Heart right ventricle (tissue), 16 donors: ENCODE measurements around the gene KIF22. TPM values are rescaled to one million over a fixed set of nuclear protein-coding genes. Genes with fewer than 3 reads are reported as not detected.

ENCODE experiments used
- ATAC-seq, 8 donors: fragments of 200-7000 bp; cut with Tn5 transposase; one replicate each; pipeline ENCODE4 v1.9.1; 2020; ENCODE audit warnings: mild to moderate bottlenecking in 8 of 8, moderate library complexity in 8 of 8, moderate number of reproducible peaks in 1 of 8
- DNase-seq, 2 donors: peaks; one replicate each; pipeline ENCODE4 v3.0.0-alpha.2; 2020
- H3K27ac ChIP-seq, 10 donors: fragments of 200-600 bp; sonication (generic) in 2 of 10; one replicate each; pipeline versions ENCODE4 v1.5.0 to v1.8.0; 2020 to 2022; ENCODE audit warnings: mild to moderate bottlenecking in 3 of 10
- H3K27me3 ChIP-seq, 7 donors: fragments of 200-600 bp; one replicate each; pipeline ENCODE4 v1.8.0; 2021 to 2022; ENCODE audit warnings: mild to moderate bottlenecking in 2 of 7
- H3K36me3 ChIP-seq, 9 donors: fragments of 200-600 bp; sonication (generic) in 1 of 9; one replicate each; pipeline versions ENCODE4 v1.5.0 to v1.8.0; 2020 to 2022; ENCODE audit warnings: mild to moderate bottlenecking in 2 of 9
- H3K4me1 ChIP-seq, 9 donors: fragments of 200-600 bp; sonication (generic) in 1 of 9; one replicate each; pipeline versions ENCODE4 v1.5.0 to v1.8.0; 2020 to 2022; ENCODE audit warnings: mild to moderate bottlenecking in 4 of 9
- H3K4me3 ChIP-seq, 10 donors: fragments of 200-600 bp; sonication (generic) in 2 of 10; one replicate each; pipeline versions ENCODE4 v1.5.0 to v1.8.0; 2020 to 2022; ENCODE audit warnings: mild to moderate bottlenecking in 7 of 10, moderate library complexity in 2 of 10
- H3K9me3 ChIP-seq, 11 donors: fragments of 200-600 bp in 10 of 11; sonication (generic) in 2 of 11; one replicate each; pipeline versions ENCODE4 v1.5.0 to v1.8.0; 2013 to 2022; ENCODE audit warnings: mild to moderate bottlenecking in 2 of 11, control low read depth in 1 of 11, moderate library complexity in 1 of 11
- CTCF ChIP-seq, 9 donors: fragments of 200-600 bp; sonication (generic) in 2 of 9; IDR thresholded peaks; one replicate each; pipeline versions ENCODE4 v1.5.0 to v1.8.0; 2021 to 2022; ENCODE audit warnings: antibody characterized with exemption in 9 of 9, mild to moderate bottlenecking in 5 of 9, moderate library complexity in 1 of 9
- WGBS, 2 donors: extraction: QIAGEN DNeasy Blood & Tissue Kit; methylation state at CpG; one replicate each; pipeline ENCODE4 v1.1.7; 2013; ENCODE audit warnings: inconsistent platforms in 1 of 2; 5-methylcytosine and 5-hydroxymethylcytosine counted together
- intact Hi-C, 10 donors: fragments of 100-400 bp; cut with DNase I; formaldehyde crosslinking; loops; one replicate each; pipeline versions ENCODE4 v1.11.1 to v1.14.2; 2022
- polyA plus RNA-seq, 2 donors: library from polyadenylated mRNA; stranded (reverse); fragments of 200-250 nt; gene quantifications; one replicate each; pipeline ENCODE4 v1.2.3, GENCODE V29; 2013
- total RNA-seq, 10 donors: library from RNA; stranded (reverse); fragmentation: NEBNext Ultra II Directional in 3 of 10; extraction: Animal tissue kit (Norgen Biotek cat#: 25700) in 3 of 10; gene quantifications; one replicate each; pipeline versions ENCODE4 v1.2.1 to v1.2.4, GENCODE V29; 2021 to 2023
- donor health status: Arrhythmogenic right ventricular cardiomyopathy.
- donor health status: ischemic (EF 13 %, LVEDD 7.1; RV severe dilation, severe dysfunction).
- donor health status: healthy with polysubstance abuse.
- donor health status: DM: no; HTN: yes; CAD: no.
- donor health status: DM: no; HTN: no; CAD: no.
- donor health status: ischemic (EF 25% LVEDD 6.9; RV normal size, moderate dysfunction).
- donor health status: ischemic (EF 25% LVEDD 5.7; RV mildly dilated, moderate dysfunction).
- donor health status: healthy.
- donor health status: DM: yes; HTN: yes; CAD: no.
- donor health status: Ischemic cardiomyopathy.
- donor health status: ischemic (EF 35%, LVEDD 5.7; RV mildly dilated, moderate dysfunction).
- donor health status: nonischemic (EF 11% LVEDD 7.7; RV severe dilation, severe dysfunction).
- donor health status: DM: yes; HTN: yes; CAD: no.
- donor health status: PGD.
- donor health status: ischemic (EF 29% LVEDD 5.4; RV normal size, mild dysfunction).
- donor health status: nonischemic (EF 23%, LVEDD 6.1; RV moderate dilation, normal function).

KIF22 gene
- total and polyA plus RNA-seq, 12 donors: 16.3 to 136 (median 38.6) TPM

- intact Hi-C loops: loop anchor here in 6 of 10 donors (5.0 to 10.0 kb wide), 5 partner anchors 47 to 840 kb away; partner anchors contain the start of genes CDIPT (in 4 of the 6), FBRS (in 1 of the 6), HIRIP3 (in 1 of the 6) and INO80E (in 1 of the 6)
- DNase-seq (peak in 1 of 2 donors; percentile 31), ATAC-seq (no peak)
- H3K4me3 ChIP-seq: peak overlapping the region in 9 of 10 donors; percentile 63 to 80 (median 71)
- no peaks in the 10 kb centered on the region for H3K9me3 ChIP-seq
- H3K36me3 ChIP-seq: peaks cover 0 to 28% (median 0%) of the 10 kb centered on the region in 9 donors
- TF ChIP-seq CTCF (IDR thresholded peaks at IDR 0.05): no peak
- peaks cover 0 to 16% (median 0%) of the 10 kb centered on the region in 7 donors for H3K27me3 ChIP-seq
- H3K4me1 ChIP-seq: peaks cover 17 to 84% (median 65%) of the 10 kb centered on the region in 9 donors
- WGBS, 2 donors: 5% methylated on average over 39 of the region's 39 CpGs
- peak overlapping the region in 9 of 10 donors; percentile 77 to 96 (median 91) for H3K27ac ChIP-seq
These were observed 24.6 kb downstream of the KIF22 start for GRCh38 chr16:29815032-29815721.

- H3K27ac ChIP-seq: peak within 1 kb of the TSS; percentile 77 to 96 (median 90)
- intact Hi-C loops: loop anchor here in 6 of 10 donors (1.0 to 10.0 kb wide), 7 partner anchors 26 to 839 kb away; partner anchors contain the start of genes CDIPT (in 5 of the 6), FBRS (in 1 of the 6), HIRIP3 (in 1 of the 6) and INO80E (in 1 of the 6)
- peak; percentile 78 to 97 (median 91) for TF ChIP-seq CTCF (IDR thresholded peaks at IDR 0.05)
- WGBS, 2 donors: 0% methylated on average over 67 to 70 of the region's 70 CpGs
- H3K9me3 ChIP-seq: no peaks in the 10 kb centered on the region
- H3K4me3 ChIP-seq: peak within 1 kb of the TSS; percentile 57 to 80 (median 71)
- peaks cover 0 to 25% (median 0%) of the 10 kb centered on the region in 9 donors for H3K36me3 ChIP-seq
- H3K4me1 ChIP-seq: peaks cover 8 to 78% (median 65%) of the 10 kb centered on the region in 9 donors
- DNase-seq (peak; percentile 98 to 99), ATAC-seq (peak; percentile 82 to 91 (median 86))
- H3K27me3 ChIP-seq: peaks cover 0 to 16% (median 0%) of the 10 kb centered on the region in 7 donors
These were observed 25.5 kb downstream of the KIF22 start, which contains the start of gene PAGR1 for GRCh38 chr16:29815793-29816693. PAGR1 (plus strand) TSS chr16:29816152; CDS start chr16:29816526, 374 bp downstream.

DNA sequence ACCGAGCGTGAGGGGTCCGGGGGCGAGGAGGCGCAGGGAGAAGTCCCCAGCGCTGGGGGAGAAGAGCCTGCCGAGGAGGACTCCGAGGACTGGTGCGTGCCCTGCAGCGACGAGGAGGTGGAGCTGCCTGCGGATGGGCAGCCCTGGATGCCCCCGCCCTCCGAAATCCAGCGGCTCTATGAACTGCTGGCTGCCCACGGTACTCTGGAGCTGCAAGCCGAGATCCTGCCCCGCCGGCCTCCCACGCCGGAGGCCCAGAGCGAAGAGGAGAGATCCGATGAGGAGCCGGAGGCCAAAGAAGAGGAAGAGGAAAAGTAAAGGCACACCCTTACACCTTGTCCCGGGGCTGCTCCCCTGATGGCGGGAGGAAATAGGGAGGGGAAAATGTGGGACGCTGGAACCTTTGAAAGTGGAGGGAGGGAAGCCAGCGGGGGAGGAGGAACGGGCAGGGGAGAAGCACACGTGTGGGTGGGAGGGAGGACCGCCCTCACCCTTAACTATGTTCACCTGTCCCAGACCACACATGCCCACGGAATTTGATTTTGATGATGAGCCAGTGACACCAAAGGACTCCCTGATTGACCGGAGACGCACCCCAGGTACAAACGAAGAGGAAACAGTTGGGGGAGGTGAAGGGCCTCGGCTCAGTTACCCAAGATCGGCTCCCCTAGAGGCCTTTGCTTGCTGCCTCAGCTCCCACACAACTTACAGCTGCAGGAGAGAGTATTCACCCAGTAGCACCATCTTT lies 26.3 kb downstream of the KIF22 start:
- Histone ChIP-seq H3K9me3 (no peaks in the 10 kb centered on the region), H3K27me3 (peaks cover 0 to 11% (median 0%) of the 10 kb centered on the region in 7 donors), H3K36me3 (peaks cover 0 to 25% (median 0%) of the 10 kb centered on the region in 9 donors), H3K27ac (peak overlapping the region; percentile 77 to 96 (median 90)), H3K4me1 (peaks cover 12 to 78% (median 65%) of the 10 kb centered on the region in 9 donors), H3K4me3 (peak overlapping the region; percentile 57 to 80 (median 71))
- intact Hi-C loops: loop anchor here in 6 of 10 donors (1.0 to 10.0 kb wide), 7 partner anchors 27 to 838 kb away; partner anchors contain the start of genes CDIPT (in 5 of the 6), FBRS (in 1 of the 6), HIRIP3 (in 1 of the 6) and INO80E (in 1 of the 6)
- TF ChIP-seq CTCF (IDR thresholded peaks at IDR 0.05): peak in 1 of 9 donors; percentile 7
- WGBS, 2 donors: 3 to 4% methylated on average over 35 to 37 of the region's 37 CpGs
- peak; percentile 58 to 69 for DNase-seq
- ATAC-seq: peak; percentile 9 to 57 (median 46)
